Kidney (tissue), 14 donors: ENCODE data around the gene SLC22A23. TPM values are rescaled to one million over a fixed set of nuclear protein-coding genes. Genes with fewer than 3 reads are reported as not detected.

ENCODE experiments used
- DNase-seq, 5 donors: peaks; one replicate each; pipeline ENCODE4 v3.0.0-alpha.2; 2013 to 2020
- FAIRE-seq: peaks from 2 replicates; lab custom pipeline; 2012; peaks lifted over from hg19 to GRCh38; lab: Jason Lieb, UNC
- H3K27ac ChIP-seq, 2 donors: one replicate each; pipeline ENCODE4 v1.7.0; 2013; ENCODE audit warnings: low read depth in 2 of 2, low read length in 2 of 2, inconsistent platforms in 1 of 2
- H3K27me3 ChIP-seq: one replicate; pipeline ENCODE4 v1.7.1; 2013; ENCODE audit warnings: low read length, inconsistent platforms; ENCODE audit not compliant: control insufficient read depth, insufficient read depth
- H3K36me3 ChIP-seq, 3 donors: one replicate each; pipeline versions ENCODE4 v1.7.0 to v1.7.1; 2013; ENCODE audit warnings: low read length in 3 of 3, control low read depth in 1 of 3, inconsistent platforms in 1 of 3; ENCODE audit not compliant: insufficient read depth in 3 of 3, control insufficient read depth in 2 of 3
- H3K4me1 ChIP-seq, 3 donors: one replicate each; pipeline versions ENCODE4 v1.7.0 to v1.7.1; 2013; ENCODE audit warnings: low read length in 3 of 3, inconsistent platforms in 1 of 3, low read depth in 1 of 3; ENCODE audit not compliant: control insufficient read depth in 2 of 3, insufficient read depth in 2 of 3
- H3K4me3 ChIP-seq, 3 donors: one replicate each; pipeline versions ENCODE4 v1.7.0 to v1.8.1; 2013; ENCODE audit warnings: low read length in 3 of 3, control low read depth in 1 of 3, inconsistent platforms in 1 of 3
- H3K9ac ChIP-seq, 3 donors: one replicate each; pipeline versions ENCODE4 v1.7.0 to v1.7.1; 2013; ENCODE audit warnings: low read length in 3 of 3, control low read depth in 1 of 3, inconsistent platforms in 1 of 3
- H3K9me3 ChIP-seq, 3 donors: one replicate each; pipeline versions ENCODE4 v1.7.0 to v1.7.1; 2013; ENCODE audit warnings: low read length in 3 of 3, control low read depth in 1 of 3, inconsistent platforms in 1 of 3; ENCODE audit not compliant: control insufficient read depth in 2 of 3, insufficient read depth in 1 of 3
- CTCF ChIP-seq: IDR thresholded peaks from 3 replicates; pipeline ENCODE4 v1.5.1; 2012; ENCODE audit warnings: mild to moderate bottlenecking, moderate library complexity, borderline replicate concordance; ENCODE audit not compliant: insufficient read depth; ENCODE audit errors: extremely low read depth
- intact Hi-C: fragments of 100-400 bp; cut with DNase I; formaldehyde crosslinking; loops from one replicate; pipeline ENCODE4 v1.11.1; 2022
- polyA plus RNA-seq: library from polyadenylated mRNA; stranded (reverse); fragments of 350-450 nt; fragmentation: Illumina TruSeq; extraction: RNeasy Lipid Tissue Mini Kit (QIAGEN cat#74804); gene quantifications from one replicate; pipeline ENCODE4 v1.2.3, GENCODE V29; 2014; ENCODE audit warnings: low read depth, low replicate concordance; ENCODE audit not compliant: insufficient read depth
- total RNA-seq: library from RNA; stranded (reverse); fragmentation: NEBNext Ultra II Directional; extraction: Animal tissue kit (Norgen Biotek cat#: 25700); gene quantifications from one replicate; pipeline ENCODE4 v1.2.1, GENCODE V29; 2021
- donor health status: control.
- donor health status: control.
- donor health status: control.
- donor health status: control.
- donor health status: control.
- donor health status: DM: yes; HTN: yes; CAD: no.
- donor health status: Normal renal cell carcinoma (clear cell type).

Gene SLC22A23
- total and polyA plus RNA-seq, 2 donors from 2014 or later: 5.3 to 5.7 TPM

GRCh38 chr6:3299221-3299620 lies 157.6 kb downstream of the SLC22A23 start:
- H3K27me3 ChIP-seq: no peaks in the 10 kb centered on the region
- H3K9ac ChIP-seq: no peak overlapping the region
- H3K27ac ChIP-seq: no peak overlapping the region
- no peak for TF ChIP-seq CTCF
- no peaks in the 10 kb centered on the region for H3K4me1 ChIP-seq
- FAIRE-seq (no peak), DNase-seq (no peak)
- no peaks in the 10 kb centered on the region for H3K36me3 ChIP-seq
- intact Hi-C loops: no loop called here
- no peak overlapping the region for H3K4me3 ChIP-seq
- no peaks in the 10 kb centered on the region for H3K9me3 ChIP-seq

GRCh38 chr6:3297909-3298308 lies 158.9 kb downstream of the SLC22A23 start:
- no peaks in the 10 kb centered on the region for H3K36me3 ChIP-seq
- H3K27ac ChIP-seq: no peak overlapping the region
- H3K4me1 ChIP-seq: no peaks in the 10 kb centered on the region
- no peak for TF ChIP-seq CTCF
- DNase-seq (peak in 2 of 5 donors; percentile 20 to 48), FAIRE-seq (no peak)
- no peaks in the 10 kb centered on the region for H3K9me3 ChIP-seq
- H3K27me3 ChIP-seq: no peaks in the 10 kb centered on the region
- no peak overlapping the region for H3K9ac ChIP-seq
- H3K4me3 ChIP-seq: no peak overlapping the region
- intact Hi-C loops: no loop called here

- FAIRE-seq (no peak), DNase-seq (peak in 1 of 5 donors; percentile 22)
- intact Hi-C loops: no loop called here
- no peak for TF ChIP-seq CTCF
- Histone ChIP-seq H3K27me3 (no peaks in the 10 kb centered on the region), H3K4me3 (no peak overlapping the region), H3K4me1 (no peaks in the 10 kb centered on the region), H3K9ac (no peak overlapping the region), H3K36me3 (no peaks in the 10 kb centered on the region), H3K27ac (no peak overlapping the region), H3K9me3 (no peaks in the 10 kb centered on the region)
Observed at GRCh38 chr6:3297006-3297405, 159.8 kb downstream of the SLC22A23 start.

- no peaks in the 10 kb centered on the region for H3K4me1 ChIP-seq
- H3K27ac ChIP-seq: no peak overlapping the region
- H3K9ac ChIP-seq: no peak overlapping the region
- peak in 1 of 5 donors; percentile 22 for DNase-seq
- TF ChIP-seq CTCF: no peak
- H3K9me3 ChIP-seq: no peaks in the 10 kb centered on the region
- no peaks in the 10 kb centered on the region for H3K36me3 ChIP-seq
- no peak overlapping the region for H3K4me3 ChIP-seq
- no peak for FAIRE-seq
- intact Hi-C loops: no loop called here
- H3K27me3 ChIP-seq: no peaks in the 10 kb centered on the region
Observed at GRCh38 chr6:3296537-3296936, 160.3 kb downstream of the SLC22A23 start.
